DMS53 (cell line): ENCODE measurements around the gene C16orf78.

Experiments used
- DNase-seq: peaks from one replicate; lab custom pipeline; 2025; lab: John Stamatoyannopoulos, UW

Gene C16orf78

GRCh38 chr16:49373504-49373903 is at the start of gene C16orf78:
Gene C16orf78, plus strand, starts transcription at chr16:49373804. Its CDS starts 136 bp downstream, at chr16:49373940.
- no peak for DNase-seq

- no peak for DNase-seq
Observed at GRCh38 chr16:49324703-49325102, 48.9 kb upstream of the C16orf78 start.

GRCh38 chr16:49327466-49327865 is 46.1 kb upstream of the C16orf78 start:
- DNase-seq = no peak

- no peak for DNase-seq
Observed at GRCh38 chr16:49328325-49328724, 45.3 kb upstream of the C16orf78 start.

- DNase-seq = no peak
Observed at GRCh38 chr16:49330562-49331201, 42.9 kb upstream of the C16orf78 start.

GRCh38 chr16:49332589-49333258 is 40.9 kb upstream of the C16orf78 start:
- no peak for DNase-seq

GRCh38 chr16:49333259-49333597 is 40.4 kb upstream of the C16orf78 start:
- DNase-seq = no peak

- DNase-seq = no peak
Observed at GRCh38 chr16:49335828-49336227, 37.8 kb upstream of the C16orf78 start.

GRCh38 chr16:49336581-49336980 is 37.0 kb upstream of the C16orf78 start:
- DNase-seq = no peak

GRCh38 chr16:49337814-49338350 is 35.7 kb upstream of the C16orf78 start:
- DNase-seq = no peak

- no peak for DNase-seq
Observed at GRCh38 chr16:49338611-49339265, 34.9 kb upstream of the C16orf78 start.

- no peak for DNase-seq
Observed at GRCh38 chr16:49340466-49340865, 33.1 kb upstream of the C16orf78 start.

GRCh38 chr16:49341706-49342105 is 31.9 kb upstream of the C16orf78 start:
- no peak for DNase-seq

- DNase-seq = no peak
Observed at GRCh38 chr16:49342336-49343265, 31.0 kb upstream of the C16orf78 start.

- DNase-seq = no peak
Observed at GRCh38 chr16:49343291-49343690, 30.3 kb upstream of the C16orf78 start.

GRCh38 chr16:49344401-49344800 is 29.2 kb upstream of the C16orf78 start:
- DNase-seq = no peak

GRCh38 chr16:49345829-49346228 is 27.8 kb upstream of the C16orf78 start:
- no peak for DNase-seq

- no peak for DNase-seq
Observed at GRCh38 chr16:49346459-49346858, 27.1 kb upstream of the C16orf78 start.

- DNase-seq = no peak
Observed at GRCh38 chr16:49347476-49347875, 26.1 kb upstream of the C16orf78 start.

GRCh38 chr16:49348408-49349176 is 25.0 kb upstream of the C16orf78 start:
- no peak for DNase-seq
